Prostate gland (tissue), 2 donors: Measurements from ENCODE around the gene PHOX2A.

Experiments
- CTCF ChIP-seq, 4 experiments: fragments of 200-600 bp in 2 of 4; fragments of 450-650 bp in 2 of 4; sonication (generic) in 2 of 4; IDR thresholded peaks; 1 replicate in 3 of 4; 2 replicates in 1 of 4; pipeline ENCODE4 v1.5.1; 2016 to 2019; ENCODE audit warnings: antibody characterized with exemption in 4 of 4, mild to moderate bottlenecking in 2 of 4, moderate library complexity in 2 of 4
- POLR2A ChIP-seq: fragments of 450-650 bp; IDR thresholded peaks from one replicate; pipeline ENCODE4 v1.6.1; 2016; ENCODE audit warnings: antibody characterized with exemption, mild to moderate bottlenecking
- POLR2AphosphoS5 ChIP-seq: sonication (generic); formaldehyde crosslinking; IDR thresholded peaks from one replicate; pipeline ENCODE4 v1.6.1; 2017; ENCODE audit warnings: antibody characterized with exemption

GRCh38 chr11:72240461-72241290 is 3.3 kb downstream of the PHOX2A start:
- no peak for TF ChIP-seq CTCF (IDR thresholded peaks at IDR 0.05)
- no peak for TF ChIP-seq POLR2AphosphoS5
- TF ChIP-seq POLR2A: no peak
